ENCODE results near the gene DKKL1.

Gene DKKL1

DNA sequence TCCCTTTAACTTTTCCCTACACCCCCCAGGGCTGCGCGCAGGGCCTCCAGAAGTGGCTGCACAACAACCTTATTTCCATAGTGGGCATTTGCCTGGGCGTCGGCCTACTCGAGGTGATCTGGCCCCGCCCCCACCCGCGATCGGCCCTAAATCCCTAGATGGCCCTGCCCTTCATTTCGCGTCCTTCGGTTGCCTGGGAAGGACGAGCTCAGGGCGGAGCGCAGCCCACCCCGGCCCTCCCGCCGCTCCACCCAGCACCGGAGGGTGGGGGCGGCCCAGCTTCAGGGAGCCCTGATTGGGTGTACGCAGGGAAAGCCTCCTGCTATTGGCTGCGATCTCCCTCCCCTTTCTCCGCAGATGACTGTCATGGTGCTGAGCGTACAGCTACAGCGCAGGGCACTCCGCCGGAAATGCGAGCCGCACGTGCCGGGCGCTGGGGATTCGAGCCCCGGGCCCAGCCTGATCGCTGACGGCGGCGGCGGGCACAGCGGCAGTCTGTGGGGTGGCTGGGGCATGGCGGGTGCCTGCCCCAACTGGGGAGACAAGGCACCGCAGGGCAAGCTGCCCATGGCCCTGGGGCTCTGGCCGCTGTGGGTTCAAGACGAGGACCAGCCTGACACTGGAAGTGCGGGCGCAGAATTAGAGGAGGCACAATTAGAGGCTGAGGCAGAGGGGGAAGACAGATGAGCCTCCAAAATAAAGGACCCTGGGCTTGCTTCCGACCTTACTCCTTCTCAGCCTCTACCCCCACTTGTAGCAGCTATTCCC is 24.2 kb upstream of the DKKL1 start:
- peak overlapping the region; percentile 50 for H3K4me3 ChIP-seq (ENCODE audit: low read length)
- H3K9ac ChIP-seq (ENCODE audit: low read length): peak overlapping the region; percentile 29
- peaks cover 3% of the 10 kb centered on the region for H3K4me1 ChIP-seq (ENCODE audit: control insufficient read depth, insufficient read depth, low read length)
- H3K27me3 ChIP-seq (replicated peaks; ENCODE audit: control insufficient read depth, insufficient read depth, low read length): no peaks in the 10 kb centered on the region
- no peaks in the 10 kb centered on the region for H3K9me3 ChIP-seq (ENCODE audit: control insufficient read depth, low read length)
- H3K36me3 ChIP-seq (ENCODE audit: control insufficient read depth, insufficient read depth, low read length, severe bottlenecking): peaks cover 26% of the 10 kb centered on the region
- DNase-seq (ENCODE audit: low read depth): peak; percentile 33

DNA sequence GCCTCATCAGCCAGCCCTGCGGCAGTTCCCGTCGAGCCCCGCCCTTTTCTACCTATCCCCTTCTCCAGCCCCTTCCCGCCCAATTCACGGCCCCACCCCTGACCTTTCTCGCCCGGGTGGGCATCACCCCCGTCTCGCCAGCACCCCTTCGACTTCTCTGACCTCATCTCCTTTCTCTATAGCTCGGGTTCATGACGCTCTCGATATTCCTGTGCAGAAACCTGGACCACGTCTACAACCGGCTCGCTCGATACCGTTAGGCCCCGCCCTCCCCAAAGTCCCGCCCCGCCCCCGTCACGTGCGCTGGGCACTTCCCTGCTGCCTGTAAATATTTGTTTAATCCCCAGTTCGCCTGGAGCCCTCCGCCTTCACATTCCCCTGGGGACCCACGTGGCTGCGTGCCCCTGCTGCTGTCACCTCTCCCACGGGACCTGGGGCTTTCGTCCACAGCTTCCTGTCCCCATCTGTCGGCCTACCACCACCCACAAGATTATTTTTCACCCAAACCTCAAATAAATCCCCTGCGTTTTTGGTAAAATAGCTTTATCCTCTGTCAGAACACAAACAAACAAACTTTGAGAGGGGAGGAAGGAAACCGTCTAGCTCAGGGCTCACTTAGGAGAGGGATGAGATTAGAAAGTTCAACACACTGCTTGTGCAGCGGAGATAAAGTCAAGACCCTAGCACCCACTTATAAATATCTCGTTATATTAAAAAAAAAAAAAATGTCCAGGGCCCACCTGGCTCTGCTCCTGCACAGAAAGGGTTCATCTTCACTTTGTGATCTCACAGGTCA is 23.4 kb upstream of the DKKL1 start:
- Histone ChIP-seq H3K4me1 (ENCODE audit: control insufficient read depth, insufficient read depth, low read length) (peaks cover 3% of the 10 kb centered on the region), H3K9ac (ENCODE audit: low read length) (no peak overlapping the region), H3K27me3 (replicated peaks; ENCODE audit: control insufficient read depth, insufficient read depth, low read length) (no peaks in the 10 kb centered on the region), H3K4me3 (ENCODE audit: low read length) (peak overlapping the region; percentile 50), H3K36me3 (ENCODE audit: control insufficient read depth, insufficient read depth, low read length, severe bottlenecking) (peaks cover 34% of the 10 kb centered on the region), H3K9me3 (ENCODE audit: control insufficient read depth, low read length) (no peaks in the 10 kb centered on the region)
- peak; percentile 19 for DNase-seq (ENCODE audit: low read depth)

DNA sequence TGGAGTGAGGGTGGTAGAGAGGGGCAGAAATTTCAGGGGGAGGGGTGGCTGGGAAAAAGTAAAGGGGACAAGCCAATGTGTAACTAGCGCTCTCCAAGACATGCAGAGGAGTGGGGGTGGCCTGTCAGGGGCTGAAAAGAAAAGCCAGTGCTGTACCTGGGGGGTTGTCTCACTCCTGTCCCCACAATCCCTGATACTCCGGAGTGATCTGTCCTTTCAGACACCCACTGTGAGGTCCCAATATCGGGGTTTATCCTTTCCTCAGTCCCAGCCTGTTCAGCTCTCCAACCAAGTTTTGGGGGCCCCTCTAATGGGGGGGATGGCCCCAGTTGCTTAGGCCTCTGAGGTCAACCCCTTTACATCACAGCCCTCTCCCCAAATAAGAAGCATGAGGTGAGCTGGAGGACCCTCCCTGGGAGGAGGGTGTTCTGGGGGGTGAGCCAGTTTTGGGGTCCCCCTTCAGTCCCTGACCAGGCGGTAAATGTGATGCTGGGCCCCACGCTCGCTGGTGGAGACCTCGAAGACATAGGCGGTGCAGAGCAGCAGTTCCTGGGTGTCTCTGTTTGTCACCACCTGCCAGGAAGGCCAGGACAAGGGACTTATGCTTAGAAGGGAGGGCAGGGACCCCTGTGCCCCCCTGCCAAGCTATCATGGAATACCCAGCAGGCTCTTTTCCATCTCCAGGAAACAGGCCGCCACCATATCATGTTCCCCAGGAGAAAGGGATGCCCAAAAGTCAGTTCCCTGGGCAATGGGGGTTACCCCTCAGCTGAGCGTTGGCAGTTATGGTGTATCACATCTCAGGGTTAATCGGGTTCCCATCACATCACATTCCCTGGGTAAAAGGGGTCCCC is 22.6 kb upstream of the DKKL1 start:
- Histone ChIP-seq H3K4me3 (ENCODE audit: low read length) (no peak overlapping the region), H3K9ac (ENCODE audit: low read length) (no peak overlapping the region), H3K36me3 (ENCODE audit: control insufficient read depth, insufficient read depth, low read length, severe bottlenecking) (peaks cover 34% of the 10 kb centered on the region), H3K27me3 (replicated peaks; ENCODE audit: control insufficient read depth, insufficient read depth, low read length) (no peaks in the 10 kb centered on the region), H3K9me3 (ENCODE audit: control insufficient read depth, low read length) (no peaks in the 10 kb centered on the region), H3K4me1 (ENCODE audit: control insufficient read depth, insufficient read depth, low read length) (peaks cover 3% of the 10 kb centered on the region)
- no peak for DNase-seq (ENCODE audit: low read depth)

DNA sequence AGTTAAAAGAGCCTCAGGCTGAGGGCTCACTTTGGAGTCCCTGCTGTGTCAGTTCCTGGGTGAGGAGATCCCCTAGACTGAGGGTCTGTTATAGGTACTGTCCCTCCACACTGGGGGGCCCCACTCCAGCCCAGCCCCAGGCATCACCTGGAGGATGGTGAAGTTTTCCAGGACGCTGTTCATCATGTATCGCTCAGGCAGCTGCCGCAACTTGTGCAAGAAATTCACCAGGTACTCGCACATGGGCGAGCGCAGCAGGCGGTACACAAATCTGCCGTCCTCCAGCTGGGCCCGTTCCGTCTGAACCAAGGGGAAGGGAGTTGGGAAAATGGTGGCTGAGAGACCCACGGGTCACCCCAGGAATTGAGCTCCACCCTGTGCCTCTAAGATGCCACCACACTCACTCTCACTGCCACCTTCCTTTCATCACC is 21.4 kb upstream of the DKKL1 start:
- H3K27me3 ChIP-seq (replicated peaks; ENCODE audit: control insufficient read depth, insufficient read depth, low read length): no peaks in the 10 kb centered on the region
- H3K4me1 ChIP-seq (ENCODE audit: control insufficient read depth, insufficient read depth, low read length): peaks cover 3% of the 10 kb centered on the region
- no peak overlapping the region for H3K9ac ChIP-seq (ENCODE audit: low read length)
- H3K4me3 ChIP-seq (ENCODE audit: low read length): no peak overlapping the region
- peaks cover 43% of the 10 kb centered on the region for H3K36me3 ChIP-seq (ENCODE audit: control insufficient read depth, insufficient read depth, low read length, severe bottlenecking)
- no peaks in the 10 kb centered on the region for H3K9me3 ChIP-seq (ENCODE audit: control insufficient read depth, low read length)
- DNase-seq (ENCODE audit: low read depth): no peak

DNA sequence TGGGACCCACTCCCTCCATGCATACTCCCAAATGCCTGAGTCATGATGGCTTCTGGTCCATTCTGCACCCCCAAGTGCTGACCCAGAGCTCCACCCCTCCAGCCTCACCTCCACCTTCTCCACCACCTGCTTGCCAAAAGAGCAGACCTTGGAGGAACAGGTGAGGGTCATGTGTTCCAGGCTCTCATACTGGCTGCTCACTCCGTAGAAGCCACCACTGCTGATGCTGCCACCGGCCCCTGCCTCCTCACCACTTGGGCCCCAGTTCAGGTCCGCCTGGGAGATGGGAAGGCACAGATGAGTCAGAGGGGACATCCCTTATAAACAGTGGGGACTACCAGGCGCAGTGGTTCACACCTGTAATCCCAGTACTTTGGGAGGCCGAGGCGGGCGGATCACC is 20.6 kb upstream of the DKKL1 start:
- no peak overlapping the region for H3K9ac ChIP-seq (ENCODE audit: low read length)
- peaks cover 3% of the 10 kb centered on the region for H3K4me1 ChIP-seq (ENCODE audit: control insufficient read depth, insufficient read depth, low read length)
- no peak overlapping the region for H3K4me3 ChIP-seq (ENCODE audit: low read length)
- no peaks in the 10 kb centered on the region for H3K27me3 ChIP-seq (replicated peaks; ENCODE audit: control insufficient read depth, insufficient read depth, low read length)
- H3K36me3 ChIP-seq (ENCODE audit: control insufficient read depth, insufficient read depth, low read length, severe bottlenecking): peaks cover 51% of the 10 kb centered on the region
- no peaks in the 10 kb centered on the region for H3K9me3 ChIP-seq (ENCODE audit: control insufficient read depth, low read length)
- no peak for DNase-seq (ENCODE audit: low read depth)

DNA sequence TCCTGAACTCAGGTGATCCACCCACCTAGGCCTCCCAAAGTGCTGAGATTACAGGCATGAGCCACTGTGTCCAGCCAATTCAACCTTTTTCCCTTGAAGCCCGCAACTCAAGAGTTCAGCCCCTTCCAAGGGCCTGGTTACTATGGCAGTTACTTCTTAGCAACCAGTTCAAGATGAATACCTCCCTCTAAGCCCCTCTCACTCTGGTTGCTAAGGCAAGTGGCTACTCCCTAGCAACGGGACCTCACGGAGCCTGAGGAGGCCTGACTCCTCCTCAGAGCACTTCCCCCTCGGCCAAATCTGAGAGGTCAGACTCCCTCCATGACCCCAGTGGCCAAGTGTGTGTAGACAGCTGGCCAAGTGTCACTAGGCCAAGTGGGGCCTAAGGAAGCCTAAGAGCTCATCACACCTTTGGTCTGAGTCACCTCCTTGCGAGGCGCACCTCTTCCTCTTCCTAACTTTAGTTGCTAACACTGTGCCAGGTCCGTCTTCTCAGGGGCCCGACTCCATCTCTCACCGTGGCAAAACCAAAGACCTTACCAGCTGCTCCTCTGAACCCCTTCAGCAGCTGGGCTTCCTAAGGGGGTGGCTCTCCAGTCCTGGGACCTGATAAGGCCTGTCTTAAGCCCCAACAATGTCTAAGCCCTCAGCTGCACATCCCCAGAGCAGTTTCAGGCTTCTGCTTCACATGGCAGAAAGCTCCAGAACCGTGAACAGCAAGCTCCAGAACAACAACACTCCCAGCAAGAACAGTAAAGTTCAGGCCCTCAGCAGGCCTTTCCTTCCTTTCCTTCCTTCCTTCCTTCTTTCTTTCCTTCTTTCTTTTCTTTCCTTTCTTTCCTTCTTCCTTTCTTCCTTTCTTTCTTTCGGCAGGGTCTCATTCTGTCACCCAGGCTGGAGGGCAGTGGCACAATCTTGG is 18.9 kb upstream of the DKKL1 start:
- H3K36me3 ChIP-seq (ENCODE audit: control insufficient read depth, insufficient read depth, low read length, severe bottlenecking): peaks cover 58% of the 10 kb centered on the region

DNA sequence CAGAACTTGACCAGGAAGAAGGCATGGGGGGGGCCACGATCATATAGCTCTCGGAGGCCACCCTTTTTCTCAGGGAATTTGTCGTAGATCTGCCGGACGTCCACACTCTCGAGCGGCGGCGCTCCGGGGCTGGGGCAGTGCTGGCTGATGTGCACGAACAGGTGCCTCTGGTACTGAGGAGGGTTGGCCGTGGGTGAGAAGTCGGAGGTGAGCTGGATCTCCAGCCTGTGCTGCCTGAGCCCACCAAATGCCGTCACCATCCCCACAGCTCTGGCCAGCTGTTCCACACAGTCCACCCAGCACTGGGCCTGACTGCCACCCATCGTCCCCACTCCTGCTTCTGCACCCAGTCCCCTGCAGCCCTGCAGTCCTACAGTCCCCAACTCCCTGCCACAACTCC is 16.5 kb upstream of the DKKL1 start:
- no peak for DNase-seq (ENCODE audit: low read depth)
- no peaks in the 10 kb centered on the region for H3K4me1 ChIP-seq (ENCODE audit: control insufficient read depth, insufficient read depth, low read length)
- H3K9ac ChIP-seq (ENCODE audit: low read length): no peak overlapping the region
- no peaks in the 10 kb centered on the region for H3K9me3 ChIP-seq (ENCODE audit: control insufficient read depth, low read length)
- H3K4me3 ChIP-seq (ENCODE audit: low read length): no peak overlapping the region
- H3K27me3 ChIP-seq (replicated peaks; ENCODE audit: control insufficient read depth, insufficient read depth, low read length): no peaks in the 10 kb centered on the region
- peaks cover 55% of the 10 kb centered on the region for H3K36me3 ChIP-seq (ENCODE audit: control insufficient read depth, insufficient read depth, low read length, severe bottlenecking)

More for the DNA sequence above, 18.9 kb upstream of the DKKL1 start:
- Histone ChIP-seq H3K9ac (ENCODE audit: low read length) (no peak overlapping the region), H3K9me3 (ENCODE audit: control insufficient read depth, low read length) (no peaks in the 10 kb centered on the region), H3K4me3 (ENCODE audit: low read length) (no peak overlapping the region), H3K27me3 (replicated peaks; ENCODE audit: control insufficient read depth, insufficient read depth, low read length) (no peaks in the 10 kb centered on the region), H3K4me1 (ENCODE audit: control insufficient read depth, insufficient read depth, low read length) (peaks cover under 1% of the 10 kb centered on the region)
- DNase-seq (ENCODE audit: low read depth): no peak

DNA sequence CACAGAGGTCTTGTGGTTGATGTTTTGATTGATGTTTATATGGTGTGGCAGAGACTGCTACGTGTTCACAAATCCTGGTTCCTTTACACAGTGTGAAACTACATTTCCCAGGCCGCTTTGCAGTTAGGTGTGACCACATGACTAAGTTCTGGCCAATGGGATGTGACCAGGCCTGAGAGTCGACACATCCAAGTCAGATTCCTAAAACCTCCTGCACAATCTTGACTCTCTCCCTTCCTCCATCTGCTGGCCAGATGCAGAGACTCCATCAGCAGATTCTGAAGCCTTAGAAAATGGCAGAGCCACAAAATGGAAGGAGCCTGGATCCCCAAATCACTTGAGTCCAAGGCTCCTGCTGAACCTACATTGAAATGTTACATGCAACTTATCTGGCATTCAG is 15.8 kb upstream of the DKKL1 start:
- peak; percentile 46 for DNase-seq (ENCODE audit: low read depth)
- Histone ChIP-seq H3K4me1 (ENCODE audit: control insufficient read depth, insufficient read depth, low read length) (no peaks in the 10 kb centered on the region), H3K9me3 (ENCODE audit: control insufficient read depth, low read length) (no peaks in the 10 kb centered on the region), H3K27me3 (replicated peaks; ENCODE audit: control insufficient read depth, insufficient read depth, low read length) (no peaks in the 10 kb centered on the region), H3K4me3 (ENCODE audit: low read length) (no peak overlapping the region), H3K9ac (ENCODE audit: low read length) (no peak overlapping the region), H3K36me3 (ENCODE audit: control insufficient read depth, insufficient read depth, low read length, severe bottlenecking) (peaks cover 50% of the 10 kb centered on the region)

DNA sequence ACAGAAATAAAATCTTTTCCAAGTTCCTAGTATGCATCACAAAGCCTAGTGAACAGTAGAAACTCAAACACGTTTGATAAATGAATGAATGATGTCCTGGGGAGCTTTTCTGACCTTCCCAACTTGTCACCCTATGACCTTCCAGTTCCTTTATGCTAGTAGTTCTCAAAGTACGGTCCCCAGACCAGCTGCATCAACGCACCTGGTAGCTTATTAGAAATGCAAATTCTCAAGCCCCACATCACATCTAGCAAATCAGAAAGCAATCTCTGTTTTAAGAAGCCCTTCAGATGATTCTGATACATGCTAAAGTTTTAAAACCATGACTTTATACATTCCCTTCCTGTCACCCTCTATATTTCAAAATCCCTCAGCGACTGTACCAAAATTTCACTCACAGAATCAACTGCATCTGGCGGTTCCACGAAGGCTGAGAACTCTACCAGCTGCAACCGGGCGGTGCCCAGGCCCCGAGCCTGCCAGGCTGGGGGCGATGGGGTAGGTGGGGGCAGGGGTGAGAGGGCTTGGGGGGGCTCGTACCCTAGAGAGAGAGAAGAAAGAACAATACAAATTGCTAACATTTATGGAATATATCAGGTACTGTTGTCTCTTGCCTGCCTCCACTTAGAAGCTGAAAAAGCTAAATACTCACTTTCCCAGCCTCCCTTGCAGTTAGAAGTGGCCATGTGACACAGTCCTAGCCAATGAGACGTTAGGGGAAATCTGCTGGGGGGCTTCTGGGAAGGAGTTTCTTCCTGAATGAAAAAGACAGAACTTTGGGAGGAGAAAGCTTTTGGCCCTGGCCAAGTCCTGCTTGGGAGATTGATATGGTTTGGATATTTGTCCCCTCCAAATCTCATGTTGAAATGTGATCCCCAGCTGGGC is 15.1 kb upstream of the DKKL1 start:
- DNase-seq (ENCODE audit: low read depth): no peak
- no peak overlapping the region for H3K4me3 ChIP-seq (ENCODE audit: low read length)
- H3K27me3 ChIP-seq (replicated peaks; ENCODE audit: control insufficient read depth, insufficient read depth, low read length): no peaks in the 10 kb centered on the region
- H3K9ac ChIP-seq (ENCODE audit: low read length): no peak overlapping the region
- no peaks in the 10 kb centered on the region for H3K9me3 ChIP-seq (ENCODE audit: control insufficient read depth, low read length)
- H3K4me1 ChIP-seq (ENCODE audit: control insufficient read depth, insufficient read depth, low read length): no peaks in the 10 kb centered on the region
- peaks cover 50% of the 10 kb centered on the region for H3K36me3 ChIP-seq (ENCODE audit: control insufficient read depth, insufficient read depth, low read length, severe bottlenecking)

DNA sequence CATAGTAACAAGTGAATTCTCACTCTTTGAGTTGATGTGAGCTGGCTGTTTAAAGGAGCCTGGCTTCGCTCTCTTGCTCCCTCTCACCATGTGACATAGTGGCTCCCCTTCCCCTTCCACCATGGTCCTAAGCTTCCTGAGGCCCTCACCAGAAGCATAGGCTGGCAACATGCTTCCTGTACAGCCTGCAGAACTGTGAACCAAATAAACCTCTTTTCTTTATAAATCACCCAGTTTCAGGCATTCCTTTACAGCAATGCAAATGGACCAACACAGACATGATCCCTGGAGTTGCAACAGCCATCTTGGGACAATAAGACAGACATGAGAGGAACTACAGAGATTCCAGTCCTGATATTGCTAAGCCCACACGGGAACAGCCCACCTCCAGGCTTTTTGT is 14.1 kb upstream of the DKKL1 start:
- Histone ChIP-seq H3K4me3 (ENCODE audit: low read length) (no peak overlapping the region), H3K9ac (ENCODE audit: low read length) (no peak overlapping the region), H3K4me1 (ENCODE audit: control insufficient read depth, insufficient read depth, low read length) (no peaks in the 10 kb centered on the region), H3K27me3 (replicated peaks; ENCODE audit: control insufficient read depth, insufficient read depth, low read length) (no peaks in the 10 kb centered on the region), H3K9me3 (ENCODE audit: control insufficient read depth, low read length) (no peaks in the 10 kb centered on the region), H3K36me3 (ENCODE audit: control insufficient read depth, insufficient read depth, low read length, severe bottlenecking) (peaks cover 52% of the 10 kb centered on the region)
- no peak for DNase-seq (ENCODE audit: low read depth)

All from adipocyte (in vitro differentiated cells).